ENCODE results near the gene LIMCH1.

LIMCH1 gene

DNA sequence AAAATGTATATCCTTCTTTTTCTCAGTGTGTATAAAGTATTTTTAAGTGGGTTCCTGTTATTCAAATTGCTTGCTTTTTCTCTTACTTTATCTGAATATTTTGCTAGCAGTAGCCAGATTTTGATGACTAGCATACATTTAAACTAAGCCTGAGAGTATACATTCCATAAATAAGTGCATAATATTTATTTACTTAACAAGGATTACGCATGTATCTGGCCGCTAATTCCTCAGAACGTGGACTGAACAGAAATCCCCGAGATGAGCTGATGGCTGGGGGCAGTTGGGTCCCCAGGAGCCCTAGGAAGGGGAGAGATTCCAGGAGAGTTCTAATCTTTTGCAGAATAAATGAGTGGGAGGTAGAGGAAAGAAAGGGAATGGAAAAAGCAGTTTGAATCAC lies 119.6 kb downstream of the LIMCH1 start:
- H3K4me1 ChIP-seq (ENCODE audit: control insufficient read depth in 1 of 2, insufficient read depth in 1 of 2, low read depth in 1 of 2, low read length in 1 of 2), result no peaks in the 10 kb centered on the region
- H3K27me3 ChIP-seq, result no peaks in the 10 kb centered on the region
- no peaks in the 10 kb centered on the region for H3K9me3 ChIP-seq
- TF ChIP-seq, protein P1, sequence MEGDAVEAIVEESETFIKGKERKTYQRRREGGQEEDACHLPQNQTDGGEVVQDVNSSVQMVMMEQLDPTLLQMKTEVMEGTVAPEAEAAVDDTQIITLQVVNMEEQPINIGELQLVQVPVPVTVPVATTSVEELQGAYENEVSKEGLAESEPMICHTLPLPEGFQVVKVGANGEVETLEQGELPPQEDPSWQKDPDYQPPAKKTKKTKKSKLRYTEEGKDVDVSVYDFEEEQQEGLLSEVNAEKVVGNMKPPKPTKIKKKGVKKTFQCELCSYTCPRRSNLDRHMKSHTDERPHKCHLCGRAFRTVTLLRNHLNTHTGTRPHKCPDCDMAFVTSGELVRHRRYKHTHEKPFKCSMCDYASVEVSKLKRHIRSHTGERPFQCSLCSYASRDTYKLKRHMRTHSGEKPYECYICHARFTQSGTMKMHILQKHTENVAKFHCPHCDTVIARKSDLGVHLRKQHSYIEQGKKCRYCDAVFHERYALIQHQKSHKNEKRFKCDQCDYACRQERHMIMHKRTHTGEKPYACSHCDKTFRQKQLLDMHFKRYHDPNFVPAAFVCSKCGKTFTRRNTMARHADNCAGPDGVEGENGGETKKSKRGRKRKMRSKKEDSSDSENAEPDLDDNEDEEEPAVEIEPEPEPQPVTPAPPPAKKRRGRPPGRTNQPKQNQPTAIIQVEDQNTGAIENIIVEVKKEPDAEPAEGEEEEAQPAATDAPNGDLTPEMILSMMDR (IDR thresholded peaks at IDR 0.05), result no peak
- H3K4me3 ChIP-seq (ENCODE audit: low read depth in 1 of 2, low read length in 1 of 2), result no peak overlapping the region
- no peak overlapping the region for H3K27ac ChIP-seq
- H3K36me3 ChIP-seq, result no peaks in the 10 kb centered on the region

DNA sequence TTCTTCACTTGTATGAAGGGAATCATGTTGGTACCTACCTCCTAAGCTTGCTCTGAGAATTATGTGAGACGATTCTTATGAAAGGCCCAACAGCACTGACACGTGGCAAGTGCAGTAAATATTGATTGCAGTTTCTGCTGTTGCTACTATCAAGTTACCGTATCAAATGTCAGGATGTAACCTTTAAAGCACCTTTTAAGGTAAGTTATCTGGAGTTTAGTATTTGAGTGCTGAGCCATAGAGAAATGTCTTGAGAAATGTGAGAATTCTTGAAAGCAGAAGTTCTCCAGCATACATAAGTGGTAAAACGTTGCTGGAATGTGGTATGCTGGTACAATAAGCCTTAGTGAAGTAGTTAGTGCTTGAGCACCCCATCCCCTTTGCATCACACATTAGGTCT lies 120.2 kb downstream of the LIMCH1 start:
- H3K4me3 ChIP-seq (ENCODE audit: low read depth in 1 of 2, low read length in 1 of 2), result no peak overlapping the region
- H3K4me1 ChIP-seq (ENCODE audit: control insufficient read depth in 1 of 2, insufficient read depth in 1 of 2, low read depth in 1 of 2, low read length in 1 of 2), result no peaks in the 10 kb centered on the region
- TF ChIP-seq, protein P1 (IDR thresholded peaks at IDR 0.05), result no peak
- H3K27ac ChIP-seq, result no peak overlapping the region
- no peaks in the 10 kb centered on the region for H3K9me3 ChIP-seq
- no peaks in the 10 kb centered on the region for H3K36me3 ChIP-seq
- no peaks in the 10 kb centered on the region for H3K27me3 ChIP-seq

DNA sequence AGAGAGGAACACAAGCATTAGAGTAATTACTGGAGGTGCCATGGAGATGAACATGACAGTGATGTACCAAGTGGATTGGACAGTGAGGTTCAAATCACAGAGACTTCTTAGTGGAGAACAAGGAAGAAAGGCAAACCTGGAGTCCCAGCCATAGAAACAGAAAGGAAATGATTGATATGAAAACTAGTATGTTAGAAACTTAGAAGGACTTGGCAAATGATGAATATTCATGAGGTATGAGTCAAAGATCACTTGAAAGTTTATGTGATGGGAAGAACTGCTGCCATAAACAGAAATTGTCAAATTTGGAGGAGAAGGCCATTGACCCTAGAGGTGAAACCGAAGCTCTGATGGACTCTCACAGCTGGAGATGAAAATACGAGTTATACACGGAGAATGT lies 122.4 kb downstream of the LIMCH1 start:
- Histone ChIP-seq H3K9me3 (no peaks in the 10 kb centered on the region), H3K36me3 (no peaks in the 10 kb centered on the region), H3K4me1 (ENCODE audit: control insufficient read depth in 1 of 2, insufficient read depth in 1 of 2, low read depth in 1 of 2, low read length in 1 of 2) (no peaks in the 10 kb centered on the region), H3K4me3 (ENCODE audit: low read depth in 1 of 2, low read length in 1 of 2) (no peak overlapping the region), H3K27ac (no peak overlapping the region), H3K27me3 (peaks cover 8% of the 10 kb centered on the region)
- TF ChIP-seq, protein P1 (IDR thresholded peaks at IDR 0.05), result no peak

DNA sequence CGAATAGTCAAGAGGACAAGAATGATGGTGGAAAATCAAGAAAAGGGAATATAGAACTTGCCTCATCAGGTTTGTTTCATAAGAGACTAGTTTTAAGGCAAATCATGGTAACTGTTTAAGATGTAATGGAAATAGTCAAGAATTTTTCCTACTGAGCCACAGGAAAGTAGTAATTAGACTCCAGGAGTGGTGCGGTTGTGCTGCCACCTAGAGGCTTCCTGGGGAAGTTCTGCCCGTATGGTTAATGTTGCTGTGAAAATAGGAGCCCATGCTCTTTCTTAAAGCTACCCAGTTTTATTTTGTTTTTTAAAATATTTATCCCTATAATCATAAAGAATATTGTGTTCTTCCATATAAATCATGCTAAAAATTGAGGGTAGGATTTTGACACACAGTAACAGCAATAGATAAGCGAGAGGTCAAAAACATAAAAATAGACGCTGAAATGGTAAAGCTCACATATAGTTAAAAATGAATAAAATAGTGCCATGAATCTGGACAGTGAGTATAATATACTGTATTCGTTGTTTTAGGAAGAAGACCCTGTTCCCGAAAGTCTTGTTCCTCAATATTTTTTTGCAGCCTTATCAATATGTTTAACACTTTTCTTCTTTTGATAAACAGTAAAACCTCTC lies 123.6 kb downstream of the LIMCH1 start:
- H3K4me3 ChIP-seq (ENCODE audit: low read depth in 1 of 2, low read length in 1 of 2), result no peak overlapping the region

DNA sequence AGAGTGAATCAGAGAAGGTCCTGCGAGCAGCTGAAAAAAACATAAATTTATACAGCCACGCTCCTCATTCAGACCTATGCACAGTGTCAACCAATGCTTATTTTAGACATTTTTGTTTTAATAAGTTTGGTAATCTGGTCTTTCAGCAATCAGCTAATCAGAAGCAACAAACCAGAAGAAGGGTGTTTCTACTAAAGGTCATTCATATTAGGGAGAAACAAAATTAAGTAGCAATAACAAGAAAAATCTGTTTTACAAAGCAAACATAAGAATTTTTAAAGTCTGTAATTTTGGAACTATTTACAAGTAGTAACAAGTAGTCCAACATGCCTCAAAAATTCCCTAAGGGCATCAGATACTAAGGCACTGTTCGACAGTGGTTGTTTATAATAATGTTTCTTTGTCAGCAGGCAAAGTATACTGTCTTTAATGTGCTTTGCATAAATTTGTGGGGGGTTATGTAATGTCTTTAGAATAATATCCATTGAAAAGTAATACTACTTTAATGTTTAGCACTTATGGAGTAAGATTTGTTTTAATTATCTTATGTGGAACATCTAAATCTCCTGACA lies 127.8 kb downstream of the LIMCH1 start:
- Histone ChIP-seq H3K4me3 (ENCODE audit: low read depth in 1 of 2, low read length in 1 of 2) (no peak overlapping the region), H3K9me3 (no peaks in the 10 kb centered on the region), H3K27ac (no peak overlapping the region), H3K4me1 (ENCODE audit: control insufficient read depth in 1 of 2, insufficient read depth in 1 of 2, low read depth in 1 of 2, low read length in 1 of 2) (no peaks in the 10 kb centered on the region), H3K36me3 (no peaks in the 10 kb centered on the region), H3K27me3 (peaks cover 8% of the 10 kb centered on the region)
- TF ChIP-seq, protein P1 (IDR thresholded peaks at IDR 0.05), result no peak

More for the DNA sequence above, 123.6 kb downstream of the LIMCH1 start:
- no peaks in the 10 kb centered on the region for H3K4me1 ChIP-seq (ENCODE audit: control insufficient read depth in 1 of 2, insufficient read depth in 1 of 2, low read depth in 1 of 2, low read length in 1 of 2)
- no peaks in the 10 kb centered on the region for H3K9me3 ChIP-seq
- no peaks in the 10 kb centered on the region for H3K36me3 ChIP-seq
- H3K27me3 ChIP-seq, result peaks cover 8% of the 10 kb centered on the region
- H3K27ac ChIP-seq, result no peak overlapping the region
- TF ChIP-seq, protein P1 (IDR thresholded peaks at IDR 0.05), result peak; percentile 58
